Measurements from ENCODE around the gene NIM1K.
"Not testable (repeated sequence)": the region's sequence is repeated elsewhere in the genome, so short reads cannot be mapped to it uniquely, and the experiment has no call there.

The NIM1K gene

DNA sequence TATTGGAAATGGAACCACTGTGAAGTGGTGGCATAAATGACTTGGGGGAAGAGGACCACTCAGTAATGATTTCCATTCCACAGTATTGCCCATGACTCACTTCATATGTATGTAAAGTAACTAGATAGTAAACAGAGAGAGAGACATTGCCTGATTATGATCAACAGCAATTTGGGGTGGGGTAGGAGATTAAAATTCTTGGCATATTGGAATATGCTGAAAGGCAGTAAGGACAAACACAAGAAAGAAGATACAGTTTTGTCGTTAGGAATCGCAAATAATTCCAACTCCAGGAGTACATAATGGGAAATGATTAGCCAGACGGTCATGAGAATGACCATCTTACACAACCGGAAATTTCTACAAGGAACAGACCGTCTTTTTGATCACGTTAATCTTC lies 122.7 kb downstream of the NIM1K start:
- no peak for DNase-seq (ENCODE audit: low spot score)

DNA sequence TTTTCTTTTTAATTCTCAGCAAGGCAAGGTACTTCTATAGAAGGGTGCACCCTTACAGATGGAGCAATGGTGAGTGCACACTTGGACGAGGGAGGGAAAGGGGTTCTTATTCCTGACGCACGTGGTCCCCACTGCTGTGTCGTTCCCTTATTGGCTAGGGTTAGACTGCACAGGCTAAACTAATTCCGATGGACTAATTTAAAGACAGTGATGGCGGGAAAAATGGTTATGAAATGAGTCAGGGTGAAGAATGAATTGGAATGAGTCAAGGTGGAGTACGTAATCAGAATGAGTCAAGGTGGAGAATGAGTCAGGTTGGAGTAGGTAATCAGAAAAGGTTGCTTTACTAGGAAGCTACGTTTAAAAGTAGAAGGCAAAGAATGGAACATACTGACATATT lies 123.2 kb downstream of the NIM1K start:
- no peak for DNase-seq (ENCODE audit: low spot score)

- DNase-seq (ENCODE audit: low spot score), result no peak
These were observed 123.7 kb downstream of the NIM1K start for GRCh38 chr5:43315682-43316081.

- no peak for DNase-seq (ENCODE audit: low spot score)
These were observed 124.4 kb downstream of the NIM1K start for GRCh38 chr5:43316421-43316820.

DNA sequence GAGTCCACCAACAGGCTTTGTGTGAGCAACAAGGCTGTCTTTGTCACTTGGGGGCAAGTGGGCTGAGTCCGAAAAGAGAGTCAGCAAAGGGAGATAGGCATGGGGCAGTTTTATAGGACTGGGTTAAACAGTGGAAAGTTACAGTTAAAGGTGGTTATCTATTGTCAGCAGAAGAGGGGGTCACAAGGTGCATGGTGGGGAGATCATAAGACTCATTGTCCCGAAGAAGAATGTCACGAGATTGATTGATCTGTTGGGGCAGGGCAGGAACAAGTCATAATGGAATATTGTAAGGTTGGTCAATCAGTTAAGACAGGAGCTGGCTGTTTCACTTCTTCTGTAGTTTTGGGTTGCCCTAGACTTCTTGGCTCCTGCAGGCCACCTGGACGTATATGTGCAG lies 128.8 kb downstream of the NIM1K start:
- DNase-seq (ENCODE audit: low spot score), result no peak

DNA sequence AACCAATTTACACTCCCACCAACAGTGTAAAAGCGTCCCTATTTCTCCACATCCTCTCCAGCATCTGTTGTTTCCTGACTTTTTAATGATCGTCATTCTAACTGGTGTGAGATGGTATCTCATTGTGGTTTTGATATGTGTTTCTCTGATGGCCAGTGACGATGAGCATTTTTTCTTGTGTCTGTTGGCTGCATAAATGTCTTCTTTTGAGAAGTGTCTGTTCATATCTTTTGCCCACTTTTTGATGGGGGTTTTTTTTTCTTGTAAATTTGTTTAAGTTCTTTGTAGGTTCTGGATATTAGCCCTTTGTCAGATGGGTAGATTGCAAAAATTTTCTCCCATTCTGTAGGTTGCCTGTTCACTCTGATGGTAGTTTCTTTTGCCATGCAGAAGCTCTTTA lies 131.5 kb downstream of the NIM1K start:
- not testable (repeated sequence) for DNase-seq (ENCODE audit: low spot score)

DNA sequence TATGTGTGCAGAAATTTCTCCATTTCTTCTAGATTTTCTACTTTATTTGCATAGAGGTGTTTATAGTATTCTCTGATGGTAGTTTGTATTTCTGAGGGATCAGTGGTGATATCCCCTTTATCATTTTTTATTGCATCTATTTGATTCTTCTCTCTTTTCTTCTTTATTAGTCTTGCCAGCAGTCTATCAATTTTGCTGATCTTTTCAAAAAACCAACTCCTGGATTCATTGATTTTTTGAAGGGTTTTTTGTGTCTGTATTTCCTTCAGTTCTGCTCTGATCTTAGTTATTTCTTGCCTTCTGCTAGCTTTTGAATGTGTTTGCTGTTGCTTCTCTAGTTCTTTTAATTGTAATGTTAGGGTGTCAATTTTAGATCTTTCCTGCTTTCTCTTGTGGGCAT lies 133.6 kb downstream of the NIM1K start:
- not testable (repeated sequence) for DNase-seq (ENCODE audit: low spot score)
